GM13976 (cell line): ENCODE measurements around the gene AASDH.

ENCODE experiments used
- DNase-seq: peaks from one replicate; pipeline ENCODE4 v3.0.0; 2012; ENCODE audit warnings: low spot score
- in situ Hi-C: fragments of 300-500 bp; cut with MboI; formaldehyde crosslinking; loops from one replicate; pipeline ENCODE4 v1.12.0; 2022; ENCODE audit warnings: low sequenced_read_pairs, mixed read lengths, inconsistent platforms; ENCODE audit not compliant: unreplicated experiment
- TF ChIP-seq, protein P1 (sequence below): IDR thresholded peaks from 2 replicates; pipeline ENCODE4 v1.5.1; 2012; ENCODE audit warnings: borderline replicate concordance, mild to moderate bottlenecking; ENCODE audit not compliant: insufficient read depth; ENCODE audit errors: extremely low read depth, missing control alignments, control extremely low read depth

The AASDH gene

DNA sequence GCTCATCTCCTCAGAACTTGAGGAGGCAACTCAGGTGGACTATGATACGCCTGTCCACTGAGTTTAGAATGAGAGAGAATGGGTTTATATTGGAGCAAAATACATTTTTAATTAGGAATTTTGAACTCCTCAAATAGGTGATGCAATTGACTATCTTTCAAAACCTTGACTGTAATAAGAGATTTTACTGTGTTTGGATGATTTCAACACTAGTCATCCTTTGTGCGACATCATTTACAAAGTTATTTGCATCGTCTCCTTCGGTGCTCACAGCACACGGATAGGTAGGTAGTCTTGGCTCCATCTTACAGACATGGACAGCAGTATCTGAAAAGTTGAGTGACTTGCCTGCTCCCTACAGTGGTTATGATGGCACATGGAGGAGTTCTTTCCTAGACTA lies 67.0 kb downstream of the AASDH start:
- no peak for DNase-seq
- in situ Hi-C loops, result no loop called here
- TF ChIP-seq, protein P1, sequence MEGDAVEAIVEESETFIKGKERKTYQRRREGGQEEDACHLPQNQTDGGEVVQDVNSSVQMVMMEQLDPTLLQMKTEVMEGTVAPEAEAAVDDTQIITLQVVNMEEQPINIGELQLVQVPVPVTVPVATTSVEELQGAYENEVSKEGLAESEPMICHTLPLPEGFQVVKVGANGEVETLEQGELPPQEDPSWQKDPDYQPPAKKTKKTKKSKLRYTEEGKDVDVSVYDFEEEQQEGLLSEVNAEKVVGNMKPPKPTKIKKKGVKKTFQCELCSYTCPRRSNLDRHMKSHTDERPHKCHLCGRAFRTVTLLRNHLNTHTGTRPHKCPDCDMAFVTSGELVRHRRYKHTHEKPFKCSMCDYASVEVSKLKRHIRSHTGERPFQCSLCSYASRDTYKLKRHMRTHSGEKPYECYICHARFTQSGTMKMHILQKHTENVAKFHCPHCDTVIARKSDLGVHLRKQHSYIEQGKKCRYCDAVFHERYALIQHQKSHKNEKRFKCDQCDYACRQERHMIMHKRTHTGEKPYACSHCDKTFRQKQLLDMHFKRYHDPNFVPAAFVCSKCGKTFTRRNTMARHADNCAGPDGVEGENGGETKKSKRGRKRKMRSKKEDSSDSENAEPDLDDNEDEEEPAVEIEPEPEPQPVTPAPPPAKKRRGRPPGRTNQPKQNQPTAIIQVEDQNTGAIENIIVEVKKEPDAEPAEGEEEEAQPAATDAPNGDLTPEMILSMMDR, result no peak

GRCh38 chr4:56318555-56318954 lies 68.7 kb downstream of the AASDH start:
- TF ChIP-seq, protein P1, result no peak
- no peak for DNase-seq
- in situ Hi-C loops, result no loop called here

GRCh38 chr4:56317749-56318148 lies 69.5 kb downstream of the AASDH start:
- in situ Hi-C loops, result no loop called here
- TF ChIP-seq, protein P1, result no peak

DNA sequence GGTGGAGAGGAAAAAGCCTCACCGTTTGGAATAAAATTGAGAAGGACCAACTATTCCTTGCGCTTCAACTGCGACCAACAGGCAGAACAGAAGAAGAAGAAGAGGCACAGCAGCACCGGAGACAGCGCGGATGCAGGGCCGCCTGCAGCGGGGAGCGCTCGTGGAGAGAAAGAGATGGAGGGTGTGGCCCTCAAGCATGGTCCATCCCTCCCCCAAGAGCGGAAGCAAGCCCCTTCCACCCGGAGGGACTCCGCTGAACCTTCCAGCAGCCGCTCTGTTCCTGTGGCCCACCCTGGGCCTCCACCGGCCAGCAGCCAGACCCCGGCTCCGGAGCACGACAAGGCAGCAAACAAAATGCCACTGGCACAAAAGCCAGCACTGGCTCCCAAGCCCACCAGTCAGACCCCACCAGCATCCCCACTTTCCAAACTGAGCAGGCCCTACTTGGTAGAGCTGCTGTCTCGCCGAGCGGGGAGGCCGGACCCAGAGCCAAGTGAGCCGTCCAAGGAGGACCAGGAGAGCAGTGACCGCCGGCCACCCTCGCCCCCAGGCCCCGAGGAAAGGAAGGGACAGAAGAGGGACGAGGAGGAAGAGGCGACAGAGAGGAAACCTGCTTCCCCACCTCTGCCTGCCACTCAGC lies 71.2 kb downstream of the AASDH start:
- DNase-seq, result no peak
- in situ Hi-C loops, result no loop called here
- TF ChIP-seq, protein P1, result no peak

More at GRCh38 chr4:56317749-56318148, 69.5 kb downstream of the AASDH start:
- DNase-seq, result no peak

DNA sequence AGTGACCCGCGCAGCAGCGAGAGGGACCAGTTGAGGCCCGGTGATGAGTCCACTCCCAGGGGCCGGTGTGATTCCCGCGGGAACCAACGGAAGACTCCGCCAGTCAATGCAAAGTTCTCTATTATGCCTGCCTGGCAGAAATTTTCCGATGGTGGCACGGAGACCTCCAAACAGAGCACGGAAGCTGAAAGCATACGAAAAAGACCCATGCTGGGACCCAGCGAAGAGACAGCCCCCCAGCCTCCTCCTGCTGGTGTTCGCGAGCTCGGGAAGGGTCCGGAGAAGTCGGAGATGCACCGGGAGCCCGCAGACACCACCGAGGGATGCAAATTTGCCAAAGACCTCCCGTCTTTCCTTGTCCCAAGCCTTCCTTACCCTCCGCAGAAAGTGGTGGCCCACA lies 71.7 kb downstream of the AASDH start:
- TF ChIP-seq, protein P1, result no peak
- in situ Hi-C loops, result no loop called here
- no peak for DNase-seq

DNA sequence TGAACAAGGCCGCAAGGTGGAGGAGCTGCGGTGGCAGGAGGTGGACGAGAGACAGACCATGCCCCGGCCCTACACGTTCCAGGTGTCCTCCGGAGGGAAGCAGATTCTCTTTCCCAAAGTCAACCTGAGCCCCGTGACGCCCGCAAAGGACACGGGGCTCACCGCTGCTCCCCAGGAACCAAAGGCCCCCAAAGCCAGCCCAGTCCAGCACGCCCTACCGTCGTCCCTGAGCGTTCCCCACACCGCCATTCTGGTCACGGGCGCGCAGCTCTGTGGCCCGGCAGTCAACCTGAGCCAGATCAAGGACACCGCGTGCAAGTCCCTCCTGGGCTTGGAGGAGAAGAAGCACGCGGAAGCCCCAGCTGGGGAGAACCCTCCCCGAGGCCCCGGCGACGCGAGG lies 72.2 kb downstream of the AASDH start:
- DNase-seq, result no peak
- TF ChIP-seq, protein P1, result no peak
- in situ Hi-C loops, result no loop called here
